ENCODE measurements around the gene SEMA3A.

DNA sequence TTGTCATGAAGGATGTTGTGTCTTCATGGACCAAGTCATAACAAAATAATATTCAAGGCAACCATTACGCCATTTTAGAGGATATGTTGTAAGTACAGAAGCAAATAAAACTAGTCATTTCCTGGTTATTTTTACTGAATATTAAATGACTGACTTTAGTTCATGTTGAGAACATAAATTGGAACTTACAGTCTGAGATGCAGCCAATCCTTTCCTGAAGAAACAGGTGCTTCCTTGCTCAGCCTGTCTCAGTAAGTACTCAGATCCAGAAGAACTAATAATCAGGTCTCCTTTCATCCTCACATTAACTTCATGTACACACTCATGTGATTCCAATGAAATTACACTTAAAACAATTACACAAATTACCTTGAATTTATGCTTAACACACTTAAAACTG is 12.3 kb downstream of the SEMA3A start:
- TF ChIP-seq KAT7 (CRISPR knock-in tag; IDR thresholded peaks at IDR 0.05; ENCODE audit: borderline replicate concordance) (no peak), NFRKB (IDR thresholded peaks at IDR 0.05) (no peak), FOXK2 (IDR thresholded peaks at IDR 0.05) (no peak), ZNF501 (CRISPR knock-in tag; IDR thresholded peaks at IDR 0.05) (no peak), BCL6 (CRISPR knock-in tag; IDR thresholded peaks at IDR 0.05) (no peak), PRPF4 (IDR thresholded peaks at IDR 0.05; ENCODE audit: low read depth, low read length, poor library complexity, severe bottlenecking) (no peak), SIN3B (IDR thresholded peaks at IDR 0.05; ENCODE audit: low read length) (no peak)
- TF ChIP-seq, protein P1, sequence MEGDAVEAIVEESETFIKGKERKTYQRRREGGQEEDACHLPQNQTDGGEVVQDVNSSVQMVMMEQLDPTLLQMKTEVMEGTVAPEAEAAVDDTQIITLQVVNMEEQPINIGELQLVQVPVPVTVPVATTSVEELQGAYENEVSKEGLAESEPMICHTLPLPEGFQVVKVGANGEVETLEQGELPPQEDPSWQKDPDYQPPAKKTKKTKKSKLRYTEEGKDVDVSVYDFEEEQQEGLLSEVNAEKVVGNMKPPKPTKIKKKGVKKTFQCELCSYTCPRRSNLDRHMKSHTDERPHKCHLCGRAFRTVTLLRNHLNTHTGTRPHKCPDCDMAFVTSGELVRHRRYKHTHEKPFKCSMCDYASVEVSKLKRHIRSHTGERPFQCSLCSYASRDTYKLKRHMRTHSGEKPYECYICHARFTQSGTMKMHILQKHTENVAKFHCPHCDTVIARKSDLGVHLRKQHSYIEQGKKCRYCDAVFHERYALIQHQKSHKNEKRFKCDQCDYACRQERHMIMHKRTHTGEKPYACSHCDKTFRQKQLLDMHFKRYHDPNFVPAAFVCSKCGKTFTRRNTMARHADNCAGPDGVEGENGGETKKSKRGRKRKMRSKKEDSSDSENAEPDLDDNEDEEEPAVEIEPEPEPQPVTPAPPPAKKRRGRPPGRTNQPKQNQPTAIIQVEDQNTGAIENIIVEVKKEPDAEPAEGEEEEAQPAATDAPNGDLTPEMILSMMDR (CRISPR knock-in tag; IDR thresholded peaks at IDR 0.05), result no peak
- TF ChIP-seq, protein P2, sequence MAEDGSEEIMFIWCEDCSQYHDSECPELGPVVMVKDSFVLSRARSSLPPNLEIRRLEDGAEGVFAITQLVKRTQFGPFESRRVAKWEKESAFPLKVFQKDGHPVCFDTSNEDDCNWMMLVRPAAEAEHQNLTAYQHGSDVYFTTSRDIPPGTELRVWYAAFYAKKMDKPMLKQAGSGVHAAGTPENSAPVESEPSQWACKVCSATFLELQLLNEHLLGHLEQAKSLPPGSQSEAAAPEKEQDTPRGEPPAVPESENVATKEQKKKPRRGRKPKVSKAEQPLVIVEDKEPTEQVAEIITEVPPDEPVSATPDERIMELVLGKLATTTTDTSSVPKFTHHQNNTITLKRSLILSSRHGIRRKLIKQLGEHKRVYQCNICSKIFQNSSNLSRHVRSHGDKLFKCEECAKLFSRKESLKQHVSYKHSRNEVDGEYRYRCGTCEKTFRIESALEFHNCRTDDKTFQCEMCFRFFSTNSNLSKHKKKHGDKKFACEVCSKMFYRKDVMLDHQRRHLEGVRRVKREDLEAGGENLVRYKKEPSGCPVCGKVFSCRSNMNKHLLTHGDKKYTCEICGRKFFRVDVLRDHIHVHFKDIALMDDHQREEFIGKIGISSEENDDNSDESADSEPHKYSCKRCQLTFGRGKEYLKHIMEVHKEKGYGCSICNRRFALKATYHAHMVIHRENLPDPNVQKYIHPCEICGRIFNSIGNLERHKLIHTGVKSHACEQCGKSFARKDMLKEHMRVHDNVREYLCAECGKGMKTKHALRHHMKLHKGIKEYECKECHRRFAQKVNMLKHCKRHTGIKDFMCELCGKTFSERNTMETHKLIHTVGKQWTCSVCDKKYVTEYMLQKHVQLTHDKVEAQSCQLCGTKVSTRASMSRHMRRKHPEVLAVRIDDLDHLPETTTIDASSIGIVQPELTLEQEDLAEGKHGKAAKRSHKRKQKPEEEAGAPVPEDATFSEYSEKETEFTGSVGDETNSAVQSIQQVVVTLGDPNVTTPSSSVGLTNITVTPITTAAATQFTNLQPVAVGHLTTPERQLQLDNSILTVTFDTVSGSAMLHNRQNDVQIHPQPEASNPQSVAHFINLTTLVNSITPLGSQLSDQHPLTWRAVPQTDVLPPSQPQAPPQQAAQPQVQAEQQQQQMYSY (CRISPR knock-in tag; IDR thresholded peaks at IDR 0.05), result no peak
- TF ChIP-seq, protein P3, sequence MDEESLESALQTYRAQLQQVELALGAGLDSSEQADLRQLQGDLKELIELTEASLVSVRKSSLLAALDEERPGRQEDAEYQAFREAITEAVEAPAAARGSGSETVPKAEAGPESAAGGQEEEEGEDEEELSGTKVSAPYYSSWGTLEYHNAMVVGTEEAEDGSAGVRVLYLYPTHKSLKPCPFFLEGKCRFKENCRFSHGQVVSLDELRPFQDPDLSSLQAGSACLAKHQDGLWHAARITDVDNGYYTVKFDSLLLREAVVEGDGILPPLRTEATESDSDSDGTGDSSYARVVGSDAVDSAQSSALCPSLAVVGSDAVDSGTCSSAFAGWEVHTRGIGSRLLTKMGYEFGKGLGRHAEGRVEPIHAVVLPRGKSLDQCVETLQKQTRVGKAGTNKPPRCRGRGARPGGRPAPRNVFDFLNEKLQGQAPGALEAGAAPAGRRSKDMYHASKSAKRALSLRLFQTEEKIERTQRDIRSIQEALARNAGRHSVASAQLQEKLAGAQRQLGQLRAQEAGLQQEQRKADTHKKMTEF (CRISPR knock-in tag; IDR thresholded peaks at IDR 0.05), result no peak
- TF ChIP-seq, protein P4, sequence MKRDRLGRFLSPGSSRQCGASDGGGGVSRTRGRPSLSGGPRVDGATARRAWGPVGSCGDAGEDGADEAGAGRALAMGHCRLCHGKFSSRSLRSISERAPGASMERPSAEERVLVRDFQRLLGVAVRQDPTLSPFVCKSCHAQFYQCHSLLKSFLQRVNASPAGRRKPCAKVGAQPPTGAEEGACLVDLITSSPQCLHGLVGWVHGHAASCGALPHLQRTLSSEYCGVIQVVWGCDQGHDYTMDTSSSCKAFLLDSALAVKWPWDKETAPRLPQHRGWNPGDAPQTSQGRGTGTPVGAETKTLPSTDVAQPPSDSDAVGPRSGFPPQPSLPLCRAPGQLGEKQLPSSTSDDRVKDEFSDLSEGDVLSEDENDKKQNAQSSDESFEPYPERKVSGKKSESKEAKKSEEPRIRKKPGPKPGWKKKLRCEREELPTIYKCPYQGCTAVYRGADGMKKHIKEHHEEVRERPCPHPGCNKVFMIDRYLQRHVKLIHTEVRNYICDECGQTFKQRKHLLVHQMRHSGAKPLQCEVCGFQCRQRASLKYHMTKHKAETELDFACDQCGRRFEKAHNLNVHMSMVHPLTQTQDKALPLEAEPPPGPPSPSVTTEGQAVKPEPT (CRISPR knock-in tag; IDR thresholded peaks at IDR 0.05; ENCODE audit: low read depth), result no peak
- TF ChIP-seq, protein P5, sequence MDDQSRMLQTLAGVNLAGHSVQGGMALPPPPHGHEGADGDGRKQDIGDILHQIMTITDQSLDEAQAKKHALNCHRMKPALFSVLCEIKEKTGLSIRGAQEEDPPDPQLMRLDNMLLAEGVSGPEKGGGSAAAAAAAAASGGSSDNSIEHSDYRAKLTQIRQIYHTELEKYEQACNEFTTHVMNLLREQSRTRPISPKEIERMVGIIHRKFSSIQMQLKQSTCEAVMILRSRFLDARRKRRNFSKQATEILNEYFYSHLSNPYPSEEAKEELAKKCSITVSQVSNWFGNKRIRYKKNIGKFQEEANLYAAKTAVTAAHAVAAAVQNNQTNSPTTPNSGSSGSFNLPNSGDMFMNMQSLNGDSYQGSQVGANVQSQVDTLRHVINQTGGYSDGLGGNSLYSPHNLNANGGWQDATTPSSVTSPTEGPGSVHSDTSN (CRISPR knock-in tag; IDR thresholded peaks at IDR 0.05; ENCODE audit: borderline replicate concordance), result no peak
